Erythroblast (primary cell): ENCODE data around the gene STARD3.

Experiments used
- GATA1 ChIP-seq: IDR thresholded peaks from 2 replicates; pipeline ENCODE4 v1.6.1; 2011; ENCODE audit warnings: low read depth, mild to moderate bottlenecking, control low read depth, low read length, moderate library complexity
- POLR2A ChIP-seq: IDR thresholded peaks from 2 replicates; pipeline ENCODE4 v1.6.1; 2011; ENCODE audit warnings: mild to moderate bottlenecking, low read length

GRCh38 chr17:39619786-39620101 is 17.2 kb upstream of the STARD3 start:
- no peak for TF ChIP-seq POLR2A
- no peak for TF ChIP-seq GATA1
